Smooth muscle cell (in vitro differentiated cells): ENCODE measurements around the gene PSAP. TPM values are rescaled to one million over a fixed set of nuclear protein-coding genes. Genes with fewer than 3 reads are reported as not detected.

Experiments used
- DNase-seq: peaks from one replicate; lab custom pipeline; 2025; ENCODE audit not compliant: unreplicated experiment; lab: John Stamatoyannopoulos, UW
- H2AFZ ChIP-seq: fragments of 200-600 bp; sonication (generic); 2 replicates; pipeline ENCODE4 v1.6.0; 2016; ENCODE audit warnings: antibody characterized with exemption, low read depth, mild to moderate bottlenecking
- H3F3A ChIP-seq: fragments of 200-600 bp; sonication (generic); 2 replicates; pipeline ENCODE4 v1.6.0; 2017; ENCODE audit warnings: antibody characterized with exemption, low read depth
- H3K27ac ChIP-seq: fragments of 200-600 bp; sonication (generic); 2 replicates; pipeline ENCODE4 v1.5.1; 2016; ENCODE audit warnings: low read depth, mild to moderate bottlenecking
- H3K27me3 ChIP-seq: fragments of 200-600 bp; sonication (generic); 2 replicates; pipeline ENCODE4 v1.6.1; 2016; ENCODE audit warnings: low read depth, mild to moderate bottlenecking
- H3K36me3 ChIP-seq: fragments of 200-600 bp; sonication (generic); 2 replicates; pipeline ENCODE4 v1.5.1; 2016; ENCODE audit warnings: low read depth
- H3K4me1 ChIP-seq: fragments of 200-600 bp; sonication (generic); 2 replicates; pipeline ENCODE4 v1.5.1; 2016; ENCODE audit warnings: low read depth
- H3K4me2 ChIP-seq: fragments of 200-600 bp; sonication (generic); 2 replicates; pipeline ENCODE4 v1.6.0; 2016; ENCODE audit warnings: mild to moderate bottlenecking
- H3K4me3 ChIP-seq: fragments of 200-600 bp; sonication (generic); 2 replicates; pipeline ENCODE4 v1.5.1; 2016; ENCODE audit warnings: mild to moderate bottlenecking
- H3K79me2 ChIP-seq: fragments of 200-600 bp; sonication (generic); 2 replicates; pipeline ENCODE4 v1.6.0; 2016; ENCODE audit warnings: low read depth, mild to moderate bottlenecking
- H3K9ac ChIP-seq: fragments of 200-600 bp; sonication (generic); 2 replicates; pipeline ENCODE4 v1.6.0; 2016; ENCODE audit warnings: low read depth
- H3K9me3 ChIP-seq: fragments of 200-600 bp; sonication (generic); replicated peaks from 2 replicates; pipeline ENCODE4 v1.5.1; 2016; ENCODE audit warnings: low read depth
- H4K20me1 ChIP-seq: fragments of 200-600 bp; sonication (generic); 2 replicates; pipeline ENCODE4 v1.6.0; 2016; ENCODE audit warnings: low read depth
- WGBS: methylation state at CpG from one replicate; pipeline ENCODE4 v1.1.7; 2016; ENCODE audit warnings: low lambda C conversion rate; 5-methylcytosine and 5-hydroxymethylcytosine counted together
- polyA plus RNA-seq: library from polyadenylated mRNA; unstranded; fragments of >200 nt; fragmentation: Nextera tagmentation; extraction: Ambion mirVana; gene quantifications from 2 replicates; pipeline ENCODE4 v1.2.1, GENCODE V29; 2016
- total RNA-seq: library from RNA; depleted of rRNA; stranded (reverse); fragments of >200 nt; gene quantifications from 2 replicates; pipeline ENCODE4 v1.2.3, GENCODE V29; 2014
- TF ChIP-seq, protein P1 (sequence below): fragments of 200-600 bp; sonication (generic); IDR thresholded peaks from 2 replicates; pipeline ENCODE4 v1.5.1; 2017; ENCODE audit warnings: borderline replicate concordance, mild to moderate bottlenecking, antibody characterized with exemption; ENCODE audit not compliant: insufficient read depth, poor library complexity, severe bottlenecking

PSAP gene
- total and polyA plus RNA-seq, 2 experiments from 2014 or later = 282 to 500 TPM

- Histone ChIP-seq H3K27me3 (peaks cover 8% of the 10 kb centered on the region), H2AFZ (no peak overlapping the region), H3F3A (no peaks in the 10 kb centered on the region), H3K79me2 (no peaks in the 10 kb centered on the region), H3K27ac (no peak overlapping the region), H3K36me3 (no peaks in the 10 kb centered on the region), H3K4me3 (no peak overlapping the region), H3K4me2 (no peak overlapping the region), H3K4me1 (no peaks in the 10 kb centered on the region), H4K20me1 (no peaks in the 10 kb centered on the region), H3K9me3 (no peaks in the 10 kb centered on the region), H3K9ac (no peak overlapping the region)
- TF ChIP-seq, protein P1, sequence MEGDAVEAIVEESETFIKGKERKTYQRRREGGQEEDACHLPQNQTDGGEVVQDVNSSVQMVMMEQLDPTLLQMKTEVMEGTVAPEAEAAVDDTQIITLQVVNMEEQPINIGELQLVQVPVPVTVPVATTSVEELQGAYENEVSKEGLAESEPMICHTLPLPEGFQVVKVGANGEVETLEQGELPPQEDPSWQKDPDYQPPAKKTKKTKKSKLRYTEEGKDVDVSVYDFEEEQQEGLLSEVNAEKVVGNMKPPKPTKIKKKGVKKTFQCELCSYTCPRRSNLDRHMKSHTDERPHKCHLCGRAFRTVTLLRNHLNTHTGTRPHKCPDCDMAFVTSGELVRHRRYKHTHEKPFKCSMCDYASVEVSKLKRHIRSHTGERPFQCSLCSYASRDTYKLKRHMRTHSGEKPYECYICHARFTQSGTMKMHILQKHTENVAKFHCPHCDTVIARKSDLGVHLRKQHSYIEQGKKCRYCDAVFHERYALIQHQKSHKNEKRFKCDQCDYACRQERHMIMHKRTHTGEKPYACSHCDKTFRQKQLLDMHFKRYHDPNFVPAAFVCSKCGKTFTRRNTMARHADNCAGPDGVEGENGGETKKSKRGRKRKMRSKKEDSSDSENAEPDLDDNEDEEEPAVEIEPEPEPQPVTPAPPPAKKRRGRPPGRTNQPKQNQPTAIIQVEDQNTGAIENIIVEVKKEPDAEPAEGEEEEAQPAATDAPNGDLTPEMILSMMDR = no peak
- WGBS = 93% methylated on average over 17 of the region's 17 CpGs
- DNase-seq = no peak
Observed at GRCh38 chr10:71777213-71777985, 73.7 kb downstream of the PSAP start.

- Histone ChIP-seq H3K27ac (no peak overlapping the region), H3K4me2 (no peak overlapping the region)
- DNase-seq = no peak
Observed at GRCh38 chr10:71776481-71776925, 74.5 kb downstream of the PSAP start.

GRCh38 chr10:71774916-71775702 lies 75.9 kb downstream of the PSAP start:
- Histone ChIP-seq H3K9ac (no peak overlapping the region), H3K36me3 (no peaks in the 10 kb centered on the region), H3K4me3 (no peak overlapping the region), H3K9me3 (no peaks in the 10 kb centered on the region), H3K27ac (no peak overlapping the region), H3K79me2 (no peaks in the 10 kb centered on the region), H3K27me3 (no peaks in the 10 kb centered on the region), H2AFZ (no peak overlapping the region), H3K4me1 (no peaks in the 10 kb centered on the region), H3F3A (peaks cover 7% of the 10 kb centered on the region), H4K20me1 (no peaks in the 10 kb centered on the region), H3K4me2 (no peak overlapping the region)
- WGBS = 96% methylated on average over 3 of the region's 3 CpGs
- DNase-seq = no peak
- TF ChIP-seq, protein P1 = no peak

More at GRCh38 chr10:71776481-71776925, 74.5 kb downstream of the PSAP start:
- Histone ChIP-seq H3K27me3 (peaks cover 8% of the 10 kb centered on the region), H3K36me3 (no peaks in the 10 kb centered on the region), H3K79me2 (no peaks in the 10 kb centered on the region), H3K4me1 (no peaks in the 10 kb centered on the region), H3K4me3 (no peak overlapping the region), H3F3A (peaks cover 2% of the 10 kb centered on the region), H3K9ac (no peak overlapping the region), H4K20me1 (no peaks in the 10 kb centered on the region), H3K9me3 (no peaks in the 10 kb centered on the region), H2AFZ (no peak overlapping the region)
- TF ChIP-seq, protein P1 = no peak
- 86% methylated on average over 2 of the region's 2 CpGs for WGBS
